Hepatic stellate cell (primary cell): ENCODE results near the gene KLHL26.
A peak's percentile ranks its signal among the peaks of the same experiment; 100 is the strongest.

Source experiments
- DNase-seq: peaks from one replicate; pipeline ENCODE4 v3.0.0; 2011; ENCODE audit warnings: low spot score

KLHL26 gene

GRCh38 chr19:18685597-18686190 lies 48.9 kb downstream of the KLHL26 start:
- no peak for DNase-seq

GRCh38 chr19:18687740-18688465 lies 51.1 kb downstream of the KLHL26 start:
- no peak for DNase-seq

GRCh38 chr19:18696023-18696422 lies 59.2 kb downstream of the KLHL26 start:
- DNase-seq, result no peak

- DNase-seq, result no peak
These were observed 60.9 kb downstream of the KLHL26 start for GRCh38 chr19:18697680-18698079.

GRCh38 chr19:18698321-18699167 lies 61.7 kb downstream of the KLHL26 start:
- DNase-seq, result no peak

GRCh38 chr19:18699403-18700054 lies 62.7 kb downstream of the KLHL26 start:
- no peak for DNase-seq

- DNase-seq, result peak; percentile 92
These were observed 63.8 kb downstream of the KLHL26 start for GRCh38 chr19:18700501-18701249.

- no peak for DNase-seq
These were observed 64.4 kb downstream of the KLHL26 start for GRCh38 chr19:18701250-18701608.

GRCh38 chr19:18704054-18704453 lies 67.2 kb downstream of the KLHL26 start:
- DNase-seq, result no peak

- no peak for DNase-seq
These were observed 68.1 kb downstream of the KLHL26 start for GRCh38 chr19:18704971-18705370.

- no peak for DNase-seq
These were observed 71.8 kb downstream of the KLHL26 start for GRCh38 chr19:18708452-18709231.

- no peak for DNase-seq
These were observed 72.7 kb downstream of the KLHL26 start for GRCh38 chr19:18709546-18709945.

GRCh38 chr19:18710186-18710585 lies 73.4 kb downstream of the KLHL26 start:
- no peak for DNase-seq

- DNase-seq, result no peak
These were observed 74.3 kb downstream of the KLHL26 start for GRCh38 chr19:18710996-18711751.

- no peak for DNase-seq
These were observed 75.1 kb downstream of the KLHL26 start for GRCh38 chr19:18711893-18712292.

GRCh38 chr19:18712981-18713380 lies 76.2 kb downstream of the KLHL26 start:
- DNase-seq, result no peak

GRCh38 chr19:18713550-18714117 lies 76.8 kb downstream of the KLHL26 start:
- DNase-seq, result no peak

GRCh38 chr19:18715416-18715815 lies 78.6 kb downstream of the KLHL26 start:
- DNase-seq, result no peak

- no peak for DNase-seq
These were observed 80.0 kb downstream of the KLHL26 start for GRCh38 chr19:18716857-18717256.

GRCh38 chr19:18717601-18718000 lies 80.8 kb downstream of the KLHL26 start:
- DNase-seq, result peak; percentile 68
